ENCODE results near the gene MEG3.

GRCh38 chr14:100909439-100909838 is 83.5 kb downstream of the MEG3 start:
- no peak for TF ChIP-seq POLR2AphosphoS5 (IDR thresholded peaks at IDR 0.05; ENCODE audit: insufficient read depth, low read depth, low read length)
- TF ChIP-seq, protein P1, sequence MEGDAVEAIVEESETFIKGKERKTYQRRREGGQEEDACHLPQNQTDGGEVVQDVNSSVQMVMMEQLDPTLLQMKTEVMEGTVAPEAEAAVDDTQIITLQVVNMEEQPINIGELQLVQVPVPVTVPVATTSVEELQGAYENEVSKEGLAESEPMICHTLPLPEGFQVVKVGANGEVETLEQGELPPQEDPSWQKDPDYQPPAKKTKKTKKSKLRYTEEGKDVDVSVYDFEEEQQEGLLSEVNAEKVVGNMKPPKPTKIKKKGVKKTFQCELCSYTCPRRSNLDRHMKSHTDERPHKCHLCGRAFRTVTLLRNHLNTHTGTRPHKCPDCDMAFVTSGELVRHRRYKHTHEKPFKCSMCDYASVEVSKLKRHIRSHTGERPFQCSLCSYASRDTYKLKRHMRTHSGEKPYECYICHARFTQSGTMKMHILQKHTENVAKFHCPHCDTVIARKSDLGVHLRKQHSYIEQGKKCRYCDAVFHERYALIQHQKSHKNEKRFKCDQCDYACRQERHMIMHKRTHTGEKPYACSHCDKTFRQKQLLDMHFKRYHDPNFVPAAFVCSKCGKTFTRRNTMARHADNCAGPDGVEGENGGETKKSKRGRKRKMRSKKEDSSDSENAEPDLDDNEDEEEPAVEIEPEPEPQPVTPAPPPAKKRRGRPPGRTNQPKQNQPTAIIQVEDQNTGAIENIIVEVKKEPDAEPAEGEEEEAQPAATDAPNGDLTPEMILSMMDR (IDR thresholded peaks at IDR 0.05; ENCODE audit: extremely low read depth in 1 of 2, insufficient read depth in 1 of 2, low read depth in 1 of 2, low read length in 2 of 2) = no peak
- TF ChIP-seq MYC (IDR thresholded peaks at IDR 0.05; ENCODE audit: low read depth, low read length) = no peak
- TF ChIP-seq JUN (IDR thresholded peaks at IDR 0.05; ENCODE audit: borderline replicate concordance, insufficient read depth, insufficient read length, low read depth) = no peak
- TF ChIP-seq EZH2 (IDR thresholded peaks at IDR 0.05; ENCODE audit: borderline replicate concordance, low read depth, low read length, severe bottlenecking) = no peak
- no peak for TF ChIP-seq POLR2A (IDR thresholded peaks at IDR 0.05; ENCODE audit: low read depth, low read length)
